Testis (tissue), 3 donors: Measurements from ENCODE around the gene KCTD15. TPM values are rescaled to one million over a fixed set of nuclear protein-coding genes. Genes with fewer than 3 reads are reported as not detected.

ENCODE experiments used
- DNase-seq: peaks from one replicate; pipeline ENCODE4 v3.0.0-alpha.2; 2019
- H3K27ac ChIP-seq, 2 donors: fragments of 200-600 bp; sonication (generic); one replicate each; pipeline ENCODE4 v1.5.1; 2019
- H3K27me3 ChIP-seq: fragments of 200-600 bp; sonication (generic); one replicate; pipeline ENCODE4 v1.5.1; 2019
- H3K36me3 ChIP-seq: fragments of 200-600 bp; sonication (generic); one replicate; pipeline ENCODE4 v1.5.1; 2017; ENCODE audit warnings: low read depth; ENCODE audit errors: missing control alignments
- H3K4me1 ChIP-seq: fragments of 200-600 bp; sonication (generic); one replicate; pipeline ENCODE4 v1.5.1; 2019
- H3K4me3 ChIP-seq, 2 donors: fragments of 200-600 bp; sonication (generic); one replicate each; pipeline ENCODE4 v1.5.1; 2017 to 2019
- H3K9me3 ChIP-seq: fragments of 200-600 bp; sonication (generic); one replicate; pipeline ENCODE4 v1.5.1; 2017
- POLR2A ChIP-seq: fragments of 450-650 bp; IDR thresholded peaks from one replicate; pipeline ENCODE4 v1.6.1; 2017; ENCODE audit warnings: antibody characterized with exemption, mild to moderate bottlenecking, moderate library complexity
- WGBS, 2 donors: methylation state at CpG; one replicate each; pipeline ENCODE4 v1.1.5; 2018; 5-methylcytosine and 5-hydroxymethylcytosine counted together
- intact Hi-C: fragments of 100-400 bp; cut with DNase I; formaldehyde crosslinking; loops from one replicate; pipeline ENCODE4 v1.15.1; 2023; ENCODE audit warnings: low total_unique reads
- polyA plus RNA-seq: library from polyadenylated mRNA; stranded (reverse); fragments of 350-450 nt; fragmentation: Illumina TruSeq; extraction: RNeasy Lipid Tissue Mini Kit (QIAGEN cat#74804); gene quantifications from one replicate; pipeline ENCODE4 v1.2.3, GENCODE V29; 2014; ENCODE audit warnings: low read depth, low replicate concordance; ENCODE audit not compliant: insufficient read depth
- total RNA-seq, 2 donors: library from RNA; depleted of rRNA; stranded (reverse); fragments of >200 nt; gene quantifications; one replicate each; pipeline ENCODE4 v1.2.3, GENCODE V29; 2016
- TF ChIP-seq, protein P1 (sequence below), 3 experiments: fragments of 450-650 bp in 2 of 3; fragments of 200-600 bp in 1 of 3; sonication (generic) in 1 of 3; IDR thresholded peaks; one replicate each; pipeline ENCODE4 v1.5.1; 2016 to 2019; ENCODE audit warnings: antibody characterized with exemption in 3 of 3, mild to moderate bottlenecking in 2 of 3, moderate library complexity in 1 of 3

KCTD15 gene
- total and polyA plus RNA-seq, 3 donors from 2014 or later, result 26.3 to 110 (median 61.9) TPM

DNA sequence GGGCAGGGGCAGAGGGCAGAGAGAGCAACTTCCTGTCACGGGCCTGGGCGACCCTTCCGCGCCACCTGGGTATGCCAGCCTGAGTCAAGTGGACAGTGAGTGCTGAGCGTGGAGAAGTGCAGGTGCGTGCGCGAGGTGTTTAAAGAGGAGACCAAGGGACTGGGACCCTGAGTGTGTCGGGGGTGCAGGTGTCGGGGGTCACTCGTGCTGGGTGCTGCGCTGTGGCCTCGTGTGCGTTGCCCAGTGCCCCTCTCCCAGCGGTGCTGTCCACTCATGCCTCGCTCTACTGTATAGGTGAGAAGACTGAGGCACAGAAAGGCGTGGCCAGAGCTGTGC, 18.9 kb upstream of the KCTD15 start:
- H3K4me3 ChIP-seq, result peak overlapping the region in 1 of 2 donors; percentile 24
- H3K27ac ChIP-seq, result no peak overlapping the region
- H3K36me3 ChIP-seq, result no peaks in the 10 kb centered on the region
- 21 to 49% methylated on average over 14 to 16 of the region's 17 CpGs for WGBS, 2 donors
- TF ChIP-seq POLR2A, result no peak
- TF ChIP-seq, protein P1, sequence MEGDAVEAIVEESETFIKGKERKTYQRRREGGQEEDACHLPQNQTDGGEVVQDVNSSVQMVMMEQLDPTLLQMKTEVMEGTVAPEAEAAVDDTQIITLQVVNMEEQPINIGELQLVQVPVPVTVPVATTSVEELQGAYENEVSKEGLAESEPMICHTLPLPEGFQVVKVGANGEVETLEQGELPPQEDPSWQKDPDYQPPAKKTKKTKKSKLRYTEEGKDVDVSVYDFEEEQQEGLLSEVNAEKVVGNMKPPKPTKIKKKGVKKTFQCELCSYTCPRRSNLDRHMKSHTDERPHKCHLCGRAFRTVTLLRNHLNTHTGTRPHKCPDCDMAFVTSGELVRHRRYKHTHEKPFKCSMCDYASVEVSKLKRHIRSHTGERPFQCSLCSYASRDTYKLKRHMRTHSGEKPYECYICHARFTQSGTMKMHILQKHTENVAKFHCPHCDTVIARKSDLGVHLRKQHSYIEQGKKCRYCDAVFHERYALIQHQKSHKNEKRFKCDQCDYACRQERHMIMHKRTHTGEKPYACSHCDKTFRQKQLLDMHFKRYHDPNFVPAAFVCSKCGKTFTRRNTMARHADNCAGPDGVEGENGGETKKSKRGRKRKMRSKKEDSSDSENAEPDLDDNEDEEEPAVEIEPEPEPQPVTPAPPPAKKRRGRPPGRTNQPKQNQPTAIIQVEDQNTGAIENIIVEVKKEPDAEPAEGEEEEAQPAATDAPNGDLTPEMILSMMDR (IDR thresholded peaks at IDR 0.05), result no peak
- intact Hi-C loops, result loop anchor here (10.0 kb wide), 3 partner anchors 343 to 543 kb away; no protein-coding TSS in a partner anchor
- peaks cover 9% of the 10 kb centered on the region for H3K4me1 ChIP-seq
- H3K27me3 ChIP-seq, result no peaks in the 10 kb centered on the region
- DNase-seq, result no peak
- H3K9me3 ChIP-seq, result no peaks in the 10 kb centered on the region

- no peaks in the 10 kb centered on the region for H3K36me3 ChIP-seq
- H3K27me3 ChIP-seq, result no peaks in the 10 kb centered on the region
- peak; percentile 86 for DNase-seq
- intact Hi-C loops, result loop anchor here (10.0 kb wide), 3 partner anchors 343 to 543 kb away; no protein-coding TSS in a partner anchor
- no peak overlapping the region for H3K27ac ChIP-seq
- no peak for TF ChIP-seq POLR2A
- TF ChIP-seq, protein P1 (IDR thresholded peaks at IDR 0.05), result peak; percentile 100
- 1 to 11% methylated on average over 23 to 46 of the region's 49 CpGs for WGBS, 2 donors
- H3K4me3 ChIP-seq, result peak overlapping the region in 1 of 2 donors; percentile 24
- no peaks in the 10 kb centered on the region for H3K9me3 ChIP-seq
- peaks cover 9% of the 10 kb centered on the region for H3K4me1 ChIP-seq
These were observed 18.4 kb upstream of the KCTD15 start for GRCh38 chr19:33778089-33778791.

DNA sequence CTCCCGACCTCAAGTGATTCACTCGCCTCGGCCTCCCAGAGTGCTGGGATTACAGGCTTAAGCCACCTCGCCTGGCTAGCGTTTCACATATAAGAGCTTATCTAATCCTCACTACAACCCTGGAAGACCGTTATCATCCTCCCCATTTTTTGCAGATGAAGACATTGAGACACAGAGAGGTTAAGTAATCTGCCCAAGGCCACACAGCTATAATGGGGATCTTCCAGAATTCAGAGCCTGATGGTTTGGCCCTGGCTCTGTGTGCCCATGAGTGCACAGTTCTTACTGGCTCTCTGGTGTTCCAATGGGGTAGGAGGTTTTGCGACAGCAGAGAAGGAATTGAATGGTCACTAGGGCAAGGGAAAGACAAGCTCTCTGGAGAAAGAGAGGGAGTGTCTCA, 16.8 kb upstream of the KCTD15 start:
- TF ChIP-seq, protein P1 (IDR thresholded peaks at IDR 0.05), result no peak
- no peak for TF ChIP-seq POLR2A
- Histone ChIP-seq H3K27me3 (no peaks in the 10 kb centered on the region), H3K4me3 (no peak overlapping the region), H3K36me3 (no peaks in the 10 kb centered on the region), H3K4me1 (peaks cover 9% of the 10 kb centered on the region), H3K27ac (no peak overlapping the region), H3K9me3 (no peaks in the 10 kb centered on the region)
- intact Hi-C loops, result loop anchor here (10.0 kb wide), 4 partner anchors 215 to 545 kb away; no protein-coding TSS in a partner anchor
- no peak for DNase-seq
- 74 to 76% methylated on average over 7 of the region's 7 CpGs for WGBS, 2 donors

DNA sequence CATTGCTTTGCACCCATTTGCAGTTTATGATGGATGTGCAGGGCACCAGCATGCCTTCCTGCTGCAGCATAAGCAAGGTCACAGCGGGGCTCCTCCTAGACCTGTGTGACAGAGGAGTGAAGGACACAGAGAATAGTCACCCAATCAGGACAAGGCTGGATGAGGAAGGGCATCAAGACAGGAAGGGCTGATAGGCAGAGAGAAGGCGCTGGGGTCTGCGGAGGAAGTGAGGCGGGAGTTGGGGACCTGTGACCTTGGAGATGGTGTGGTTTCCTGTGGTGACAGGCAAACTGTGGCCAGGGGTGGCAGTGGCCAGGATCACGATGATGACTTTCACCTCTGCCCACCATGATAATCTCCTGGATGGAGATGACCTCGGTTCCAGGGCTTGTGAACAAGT, 16.4 kb upstream of the KCTD15 start:
- Histone ChIP-seq H3K27me3 (no peaks in the 10 kb centered on the region), H3K36me3 (no peaks in the 10 kb centered on the region), H3K4me1 (peaks cover 9% of the 10 kb centered on the region), H3K4me3 (no peak overlapping the region), H3K27ac (no peak overlapping the region), H3K9me3 (no peaks in the 10 kb centered on the region)
- TF ChIP-seq, protein P1 (IDR thresholded peaks at IDR 0.05), result no peak
- TF ChIP-seq POLR2A, result no peak
- 54 to 72% methylated on average over 6 of the region's 6 CpGs for WGBS, 2 donors
- DNase-seq, result peak; percentile 43
- intact Hi-C loops, result loop anchor here (10.0 kb wide), 1 partner anchor 215 kb away; no protein-coding TSS in a partner anchor

GRCh38 chr19:33780746-33781145, 15.9 kb upstream of the KCTD15 start:
- peak; percentile 68 for DNase-seq
- no peak overlapping the region for H3K27ac ChIP-seq
- no peaks in the 10 kb centered on the region for H3K27me3 ChIP-seq
- 24 to 28% methylated on average over 6 to 12 of the region's 12 CpGs for WGBS, 2 donors
- H3K4me3 ChIP-seq, result no peak overlapping the region
- peaks cover 9% of the 10 kb centered on the region for H3K4me1 ChIP-seq
- intact Hi-C loops, result loop anchor here (10.0 kb wide), 1 partner anchor 214 kb away; no protein-coding TSS in a partner anchor
- no peaks in the 10 kb centered on the region for H3K36me3 ChIP-seq
- H3K9me3 ChIP-seq, result no peaks in the 10 kb centered on the region
- TF ChIP-seq POLR2A, result no peak
- TF ChIP-seq, protein P1 (IDR thresholded peaks at IDR 0.05), result no peak
